D341Med (cell line): ENCODE results near the gene DOK5.

Experiments
- DNase-seq: peaks from one replicate; pipeline ENCODE4 v3.0.0; 2012; ENCODE audit warnings: low spot score

Gene DOK5

GRCh38 chr20:54619181-54619580 lies 143.8 kb downstream of the DOK5 start:
- no peak for DNase-seq

DNA sequence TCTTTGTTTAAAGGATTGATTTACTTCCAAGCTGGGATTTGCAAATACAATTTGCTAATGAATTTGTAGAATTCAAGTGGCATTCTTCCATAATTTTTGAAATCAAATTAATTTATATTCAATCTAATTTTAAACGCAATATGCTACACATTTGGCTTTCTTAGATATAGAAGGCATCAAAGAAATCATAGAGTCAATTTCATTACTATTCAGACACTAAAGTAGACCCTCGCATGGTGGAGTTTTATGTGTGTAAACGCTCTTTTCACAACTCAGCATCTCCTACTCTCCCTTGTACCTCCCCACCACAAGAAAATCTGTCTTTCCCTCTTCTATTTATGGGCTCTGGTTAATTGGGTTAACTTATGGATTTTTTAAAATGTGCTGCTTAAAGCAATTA lies 144.3 kb downstream of the DOK5 start:
- DNase-seq, result no peak

DNA sequence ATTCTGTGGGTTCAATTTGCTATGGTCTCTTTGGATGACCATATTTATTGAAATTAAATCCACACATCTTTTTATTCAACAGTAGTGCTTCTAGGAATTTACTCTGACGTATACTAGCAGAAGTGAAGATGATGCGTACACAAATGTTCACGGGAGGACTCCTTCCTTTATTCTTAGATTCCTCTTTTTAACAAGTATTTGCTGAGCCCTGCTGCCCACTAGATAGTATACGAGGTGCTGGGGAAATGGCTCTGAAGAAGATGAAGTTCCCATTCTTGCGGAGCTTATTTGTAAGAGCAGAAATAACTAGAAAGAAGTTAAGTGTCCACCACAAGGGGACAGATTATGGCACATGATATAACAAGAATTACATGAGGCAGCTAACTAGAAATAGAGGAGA lies 145.2 kb downstream of the DOK5 start:
- DNase-seq, result no peak

DNA sequence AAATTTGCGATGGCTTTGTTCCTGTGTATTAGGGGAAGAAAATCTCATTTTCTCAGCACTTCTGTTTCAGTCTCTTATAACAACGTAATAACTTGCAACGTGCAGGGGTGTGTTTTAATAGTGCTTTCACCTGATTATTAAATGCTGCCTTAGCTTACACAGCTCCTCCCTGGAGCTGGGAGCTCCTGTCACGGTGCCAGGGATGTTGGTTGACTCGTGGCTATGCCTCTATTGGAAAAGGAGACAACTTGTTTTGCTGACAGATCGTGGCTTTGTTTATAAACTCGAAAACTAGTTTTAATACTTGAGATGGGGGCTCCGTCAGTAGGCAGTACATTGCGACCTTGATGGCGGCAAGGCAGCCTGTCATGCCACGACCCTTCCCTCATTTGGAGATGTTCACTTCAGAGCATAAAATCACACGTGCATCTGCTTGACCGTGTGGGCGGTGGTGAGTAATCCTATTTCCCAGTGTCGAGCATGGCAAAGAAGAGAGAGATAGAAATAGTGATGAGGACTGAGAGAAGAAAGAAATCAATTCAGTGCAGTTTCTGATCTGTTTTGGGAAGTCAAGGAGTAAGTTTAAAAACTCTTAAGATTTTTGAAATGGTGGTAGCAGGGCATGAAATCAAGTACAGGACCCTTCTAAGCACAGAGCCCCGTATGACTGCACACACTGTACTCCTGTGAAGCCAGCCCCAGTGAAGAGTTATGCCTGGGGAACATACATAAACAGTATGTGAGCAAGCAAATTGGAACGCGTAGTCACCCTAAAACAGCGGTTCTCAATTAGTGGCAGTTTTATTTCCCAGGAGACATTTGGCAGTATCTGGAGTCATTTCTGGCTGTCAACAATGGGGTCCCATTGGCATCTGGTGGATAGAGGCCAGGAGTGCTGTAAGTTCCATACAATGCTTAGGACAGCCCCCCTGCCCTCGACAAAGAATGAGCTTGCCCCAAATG lies 147.2 kb downstream of the DOK5 start:
- no peak for DNase-seq

DNA sequence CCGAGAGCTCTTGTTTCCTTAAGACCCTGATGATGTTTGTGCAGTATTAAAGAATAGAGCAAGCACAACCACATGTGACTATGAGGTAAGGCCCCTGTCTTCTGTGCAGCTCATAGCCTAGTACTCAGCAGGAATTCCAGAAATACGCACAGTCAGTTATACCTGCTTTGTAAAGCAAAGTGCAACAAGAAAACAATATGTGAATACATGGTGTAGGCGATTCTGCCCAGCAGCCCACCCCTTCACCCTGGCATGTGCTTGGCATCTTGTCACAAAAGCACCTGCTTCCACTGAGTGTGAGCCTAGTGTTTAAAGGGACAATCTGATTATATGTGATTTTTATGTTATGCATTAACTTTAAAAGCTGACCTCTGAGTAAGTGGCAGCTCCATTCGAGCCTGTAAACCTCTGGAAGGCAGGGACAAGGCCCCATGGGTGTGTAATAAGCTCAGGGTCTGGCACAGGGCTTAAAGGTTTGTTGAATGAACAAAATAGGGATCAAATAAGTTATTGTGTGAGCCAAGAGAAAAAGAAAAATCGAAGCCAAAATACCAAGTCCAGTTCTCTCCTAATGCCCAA lies 148.7 kb downstream of the DOK5 start:
- DNase-seq, result no peak

- DNase-seq, result no peak
These were observed 149.5 kb downstream of the DOK5 start for GRCh38 chr20:54624706-54625390.

DNA sequence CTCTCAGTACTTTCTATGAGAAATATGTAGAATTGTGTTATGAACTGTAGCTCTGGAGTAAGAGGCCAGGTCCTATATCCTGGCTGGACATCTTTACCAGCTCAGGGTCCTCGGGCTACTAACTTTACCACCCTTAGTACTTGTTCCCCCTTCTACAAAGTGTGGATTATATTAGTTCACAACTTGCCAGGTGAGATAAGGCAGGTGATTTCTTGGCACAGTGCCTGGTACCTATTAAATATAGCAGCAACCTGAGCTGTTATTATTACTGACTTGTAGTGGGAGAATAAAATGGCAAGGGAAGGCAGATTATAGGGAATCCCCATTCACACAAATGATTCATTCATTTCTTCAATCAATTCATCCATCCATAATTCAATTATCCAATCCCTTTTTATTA lies 150.1 kb downstream of the DOK5 start:
- no peak for DNase-seq

- no peak for DNase-seq
These were observed 150.7 kb downstream of the DOK5 start for GRCh38 chr20:54626126-54626525.

DNA sequence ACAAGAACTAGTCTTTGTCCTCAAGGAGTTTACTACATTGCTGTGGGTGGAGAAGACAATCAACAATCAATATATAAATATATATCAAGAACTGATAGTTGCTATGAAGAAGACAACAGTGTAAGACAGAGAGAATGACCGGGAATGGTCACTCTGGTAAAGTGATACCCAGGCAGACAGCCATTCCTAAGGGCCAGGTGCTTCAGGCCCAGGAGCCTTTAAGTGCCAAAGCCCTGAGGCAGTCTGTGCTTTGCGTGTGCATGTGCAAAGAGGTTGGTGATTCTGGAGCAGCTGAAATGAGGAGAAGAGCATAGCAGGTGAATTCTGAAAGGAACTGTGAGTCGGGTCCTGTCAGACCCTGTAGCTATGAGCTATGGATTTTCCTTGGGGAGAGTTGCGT lies 154.2 kb downstream of the DOK5 start:
- DNase-seq, result no peak

- no peak for DNase-seq
These were observed 155.2 kb downstream of the DOK5 start for GRCh38 chr20:54630582-54630981.

DNA sequence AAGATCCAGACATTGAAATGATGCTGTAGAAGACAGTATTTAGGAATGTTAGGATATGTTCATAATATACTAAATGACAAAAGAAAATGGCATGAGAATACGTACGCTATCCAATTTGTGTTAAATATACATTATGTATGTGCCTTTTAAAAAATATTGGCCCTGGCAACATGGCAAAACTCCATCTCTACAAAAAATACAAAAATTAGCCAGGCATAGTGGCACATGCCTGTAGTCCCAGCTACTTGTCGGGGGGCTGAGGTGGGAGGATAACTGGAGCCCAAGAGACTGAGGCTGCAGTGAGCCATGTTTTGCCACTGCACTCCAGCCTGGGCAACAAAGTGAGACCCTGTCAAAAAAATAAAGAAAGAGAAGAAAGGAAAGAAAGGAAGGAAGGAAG lies 155.7 kb downstream of the DOK5 start:
- DNase-seq, result no peak

- DNase-seq, result no peak
These were observed 158.3 kb downstream of the DOK5 start for GRCh38 chr20:54633374-54634355.

- no peak for DNase-seq
These were observed 161.2 kb downstream of the DOK5 start for GRCh38 chr20:54636575-54636974.

- DNase-seq, result no peak
These were observed 164.5 kb downstream of the DOK5 start for GRCh38 chr20:54639941-54640340.

- DNase-seq, result no peak
These were observed 165.4 kb downstream of the DOK5 start for GRCh38 chr20:54640800-54641199.

GRCh38 chr20:54642864-54643667 lies 167.7 kb downstream of the DOK5 start:
- no peak for DNase-seq

DNA sequence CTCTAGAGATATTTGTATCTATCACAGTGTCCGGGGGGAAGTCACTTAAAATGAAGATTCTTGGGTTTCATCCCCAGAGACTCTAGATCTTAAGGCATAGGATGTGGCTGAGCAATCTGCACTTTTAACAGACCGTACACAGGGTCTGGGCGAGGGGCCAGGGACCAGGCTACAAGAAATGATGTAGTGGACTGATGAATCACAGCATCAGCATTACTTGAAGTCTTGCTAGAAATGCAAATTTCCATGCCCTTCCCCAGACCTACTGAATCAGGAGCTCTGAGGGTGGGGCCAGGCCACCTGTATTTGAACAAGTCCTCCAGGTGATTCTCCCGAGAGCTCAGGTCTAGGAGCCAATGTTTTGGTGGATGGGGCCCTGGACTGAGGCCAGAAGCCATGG lies 168.4 kb downstream of the DOK5 start:
- DNase-seq, result no peak

GRCh38 chr20:54645445-54646155 lies 170.2 kb downstream of the DOK5 start:
- no peak for DNase-seq

- no peak for DNase-seq
These were observed 170.7 kb downstream of the DOK5 start for GRCh38 chr20:54646156-54646517.

- DNase-seq, result no peak
These were observed 173.2 kb downstream of the DOK5 start for GRCh38 chr20:54648421-54649142.
